Left lung (tissue), 10 donors: ENCODE results near the gene IDH3G. TPM values are rescaled to one million over a fixed set of nuclear protein-coding genes. Genes with fewer than 3 reads are reported as not detected.

Experiments
- ATAC-seq: fragments of 200-7000 bp; cut with Tn5 transposase; one replicate; pipeline ENCODE4 v1.9.1; 2020; ENCODE audit warnings: moderate library complexity
- DNase-seq, 4 donors: peaks; one replicate each; pipeline ENCODE4 v3.0.0-alpha.2; 2013 to 2020
- H3K27ac ChIP-seq, 2 donors: fragments of 200-600 bp; sonication (generic) in 1 of 2; one replicate each; pipeline versions ENCODE4 v1.5.0 to v1.8.0; 2020 to 2021
- H3K27me3 ChIP-seq, 2 donors: fragments of 200-600 bp; sonication (generic) in 1 of 2; one replicate each; pipeline versions ENCODE4 v1.5.0 to v1.8.0; 2020 to 2021
- H3K36me3 ChIP-seq, 2 donors: fragments of 200-600 bp; sonication (generic) in 1 of 2; one replicate each; pipeline versions ENCODE4 v1.5.0 to v1.8.0; 2020 to 2021
- H3K4me1 ChIP-seq, 2 donors: fragments of 200-600 bp; one replicate each; pipeline ENCODE4 v1.8.0; 2021
- H3K4me3 ChIP-seq, 2 donors: fragments of 200-600 bp; sonication (generic) in 1 of 2; one replicate each; pipeline versions ENCODE4 v1.5.0 to v1.8.0; 2020 to 2021; ENCODE audit warnings: mild to moderate bottlenecking in 1 of 2
- H3K9me3 ChIP-seq, 2 donors: fragments of 200-600 bp; sonication (generic) in 1 of 2; one replicate each; pipeline versions ENCODE4 v1.5.0 to v1.8.0; 2020 to 2021
- intact Hi-C, 2 donors: fragments of 100-400 bp; cut with DNase I; formaldehyde crosslinking; loops; one replicate each; pipeline versions ENCODE4 v1.11.2 to v1.14.2; 2022
- polyA plus RNA-seq, 6 donors: library from polyadenylated mRNA; unstranded; fragments of 120-200 nt; gene quantifications; one replicate each; pipeline ENCODE4 v1.2.1, GENCODE V29; 2013; ENCODE audit not compliant: insufficient read length in 6 of 6
- total RNA-seq, 2 donors: library from RNA; stranded (reverse); fragmentation: NEBNext Ultra II Directional; extraction: Animal tissue kit (Norgen Biotek cat#: 25700); gene quantifications; one replicate each; pipeline ENCODE4 v1.2.1, GENCODE V29; 2021
- TF ChIP-seq, protein P1 (sequence below), 2 donors: fragments of 200-600 bp; sonication (generic) in 1 of 2; IDR thresholded peaks; one replicate each; pipeline versions ENCODE4 v1.5.0 to v1.8.0; 2021; ENCODE audit warnings: antibody characterized with exemption in 2 of 2
- donor health status: DM: no; HTN: yes; CAD: no.
- donor health status: DM: no; HTN: no; CAD: no.

Gene IDH3G
- total and polyA plus RNA-seq, 8 donors: 42.4 to 72.3 (median 55.0) TPM

DNA sequence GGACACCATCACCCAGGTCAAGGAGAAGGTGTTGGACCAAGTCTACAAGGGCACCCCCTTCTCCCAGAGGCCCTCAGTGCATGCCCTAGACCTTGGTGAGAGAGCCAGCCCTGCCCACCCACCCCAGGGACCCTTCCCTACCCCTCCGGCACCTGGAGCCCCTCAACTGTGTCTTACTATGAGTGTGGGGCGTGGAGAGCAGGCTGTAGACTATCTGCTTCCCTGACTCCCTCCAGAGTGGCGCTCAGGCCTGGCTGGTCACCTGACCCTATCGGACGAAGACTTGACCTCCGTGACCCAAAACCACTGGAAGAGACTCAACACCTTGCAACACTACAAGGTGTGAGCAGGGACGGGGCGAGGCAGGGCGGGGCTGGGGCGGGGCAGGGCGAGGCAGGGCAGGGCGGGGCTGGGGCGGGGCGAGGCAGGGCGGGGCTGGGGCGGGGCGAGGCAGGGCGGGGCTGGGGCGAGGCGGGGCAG lies 18.0 kb downstream of the IDH3G start:
- H3K27me3 ChIP-seq: peaks cover 0 to 29% of the 10 kb centered on the region in 2 donors
- no peaks in the 10 kb centered on the region for H3K36me3 ChIP-seq
- ATAC-seq (no peak), DNase-seq (no peak)
- H3K4me3 ChIP-seq: no peak overlapping the region
- no peaks in the 10 kb centered on the region for H3K9me3 ChIP-seq
- TF ChIP-seq, protein P1, sequence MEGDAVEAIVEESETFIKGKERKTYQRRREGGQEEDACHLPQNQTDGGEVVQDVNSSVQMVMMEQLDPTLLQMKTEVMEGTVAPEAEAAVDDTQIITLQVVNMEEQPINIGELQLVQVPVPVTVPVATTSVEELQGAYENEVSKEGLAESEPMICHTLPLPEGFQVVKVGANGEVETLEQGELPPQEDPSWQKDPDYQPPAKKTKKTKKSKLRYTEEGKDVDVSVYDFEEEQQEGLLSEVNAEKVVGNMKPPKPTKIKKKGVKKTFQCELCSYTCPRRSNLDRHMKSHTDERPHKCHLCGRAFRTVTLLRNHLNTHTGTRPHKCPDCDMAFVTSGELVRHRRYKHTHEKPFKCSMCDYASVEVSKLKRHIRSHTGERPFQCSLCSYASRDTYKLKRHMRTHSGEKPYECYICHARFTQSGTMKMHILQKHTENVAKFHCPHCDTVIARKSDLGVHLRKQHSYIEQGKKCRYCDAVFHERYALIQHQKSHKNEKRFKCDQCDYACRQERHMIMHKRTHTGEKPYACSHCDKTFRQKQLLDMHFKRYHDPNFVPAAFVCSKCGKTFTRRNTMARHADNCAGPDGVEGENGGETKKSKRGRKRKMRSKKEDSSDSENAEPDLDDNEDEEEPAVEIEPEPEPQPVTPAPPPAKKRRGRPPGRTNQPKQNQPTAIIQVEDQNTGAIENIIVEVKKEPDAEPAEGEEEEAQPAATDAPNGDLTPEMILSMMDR (IDR thresholded peaks at IDR 0.05): no peak
- no peaks in the 10 kb centered on the region for H3K4me1 ChIP-seq
- H3K27ac ChIP-seq: no peak overlapping the region
- intact Hi-C loops: no loop called here

GRCh38 chrX:153775293-153776119 lies 18.7 kb downstream of the IDH3G start:
- Histone ChIP-seq H3K27ac (no peak overlapping the region), H3K4me1 (no peaks in the 10 kb centered on the region), H3K36me3 (no peaks in the 10 kb centered on the region), H3K4me3 (no peak overlapping the region), H3K9me3 (no peaks in the 10 kb centered on the region), H3K27me3 (peaks cover 0 to 22% of the 10 kb centered on the region in 2 donors)
- TF ChIP-seq, protein P1 (IDR thresholded peaks at IDR 0.05): no peak
- DNase-seq (peak in 1 of 4 donors; percentile 41), ATAC-seq (no peak)
- intact Hi-C loops: no loop called here

DNA sequence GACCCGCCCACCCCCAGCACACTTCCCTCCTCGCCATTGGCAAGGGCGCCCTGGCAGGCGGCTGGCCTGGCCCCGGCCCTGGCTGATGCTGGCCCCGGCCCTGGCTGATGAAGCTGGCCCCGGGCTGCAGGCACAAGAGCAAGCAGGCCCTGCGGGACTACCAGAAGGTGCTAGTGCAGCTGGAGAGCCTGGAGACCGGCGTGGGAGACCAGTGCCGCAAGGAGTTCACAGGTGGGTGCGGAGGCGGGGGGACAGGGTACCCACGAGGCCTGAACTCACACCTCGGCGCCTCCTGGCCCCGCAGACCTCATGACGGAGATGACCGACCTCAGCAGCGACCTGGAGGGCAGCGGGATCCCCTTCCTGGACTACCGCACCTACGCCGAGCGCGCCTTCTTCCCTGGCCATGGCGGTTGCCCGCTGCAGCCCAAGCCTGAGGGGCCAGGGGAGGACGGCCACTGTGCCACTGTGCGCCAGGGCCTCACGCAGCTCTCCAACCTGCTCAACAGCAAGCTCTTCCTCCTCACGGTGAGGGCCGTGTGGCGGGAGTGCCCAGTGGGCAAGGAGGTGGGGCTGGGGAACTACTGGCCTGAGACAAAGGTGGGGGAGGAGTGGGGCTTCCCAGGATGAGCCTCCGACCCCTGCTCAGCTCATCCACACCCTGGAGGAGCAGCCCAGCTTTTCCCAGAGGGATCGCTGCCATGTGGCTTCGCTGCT lies 19.4 kb downstream of the IDH3G start:
- TF ChIP-seq, protein P1 (IDR thresholded peaks at IDR 0.05): no peak
- no peaks in the 10 kb centered on the region for H3K9me3 ChIP-seq
- no peak overlapping the region for H3K27ac ChIP-seq
- ATAC-seq: no peak
- no peaks in the 10 kb centered on the region for H3K4me1 ChIP-seq
- H3K27me3 ChIP-seq: peaks cover 0 to 15% of the 10 kb centered on the region in 2 donors
- H3K36me3 ChIP-seq: no peaks in the 10 kb centered on the region
- H3K4me3 ChIP-seq: no peak overlapping the region
- DNase-seq: peak in 1 of 4 donors; percentile 27
- intact Hi-C loops: no loop called here

GRCh38 chrX:153773741-153774575 lies 20.2 kb downstream of the IDH3G start:
- peak in 1 of 4 donors; percentile 43 for DNase-seq
- Histone ChIP-seq H3K4me3 (no peak overlapping the region), H3K9me3 (no peaks in the 10 kb centered on the region), H3K36me3 (no peaks in the 10 kb centered on the region), H3K27me3 (peaks cover 0 to 7% of the 10 kb centered on the region in 2 donors), H3K4me1 (no peaks in the 10 kb centered on the region), H3K27ac (no peak overlapping the region)
- ATAC-seq: no peak
- TF ChIP-seq, protein P1 (IDR thresholded peaks at IDR 0.05): no peak
- intact Hi-C loops: no loop called here
